ENCODE results near the gene DLG1. TPM values are rescaled to one million over a fixed set of nuclear protein-coding genes. Genes with fewer than 3 reads are reported as not detected.

Gene DLG1
- total and polyA plus RNA-seq, 7 experiments from 2014 or later, result 27.9 to 96.5 (median 85.9) TPM

GRCh38 chr3:197178998-197179397 lies 119.4 kb downstream of the DLG1 start:
- DNase-seq, result no peak
- no peak overlapping the region for H3K27ac ChIP-seq (ENCODE audit: low read depth, low read length)
- Mint-ChIP-seq H3K4me3 (no peak overlapping the region), H3K27ac (no peak overlapping the region), H3K36me3 (peaks cover 0 to 23% (median 4%) of the 10 kb centered on the region in 5 donors), H3K4me1 (peaks cover 0 to 43% (median 24%) of the 10 kb centered on the region in 7 donors), H3K9me3 (no peaks in the 10 kb centered on the region), H3K27me3 (no peaks in the 10 kb centered on the region)
- ChIA-PET POLR2A (interaction anchor here (0.6 kb wide), 1 partner anchor 315 kb away, joined by 4 read pairs; no protein-coding TSS in a partner anchor), CTCF (interaction anchor here (1.0 kb wide), 1 partner anchor 10 kb away, joined by 8 read pairs; no protein-coding TSS in a partner anchor)
- ATAC-seq, result no peak
- H3K9me3 ChIP-seq (ENCODE audit: control insufficient read depth in 2 of 3, low read length in 3 of 3), result no peaks in the 10 kb centered on the region
- H3K27me3 ChIP-seq (ENCODE audit: control insufficient read depth in 2 of 2, insufficient read depth in 2 of 2, low read length in 2 of 2), result no peaks in the 10 kb centered on the region
- intact Hi-C loops (cut with micrococcal nuclease), result no loop called here
- no peaks in the 10 kb centered on the region for H3K36me3 ChIP-seq (ENCODE audit: control insufficient read depth in 2 of 3, insufficient read depth in 3 of 3, low read length in 3 of 3)
- no peaks in the 10 kb centered on the region for H3K4me1 ChIP-seq (ENCODE audit: control insufficient read depth in 2 of 2, insufficient read depth in 2 of 2, low read length in 2 of 2)
- no peak overlapping the region for H3K4me3 ChIP-seq (ENCODE audit: low read length)

GRCh38 chr3:197175503-197175902 lies 122.9 kb downstream of the DLG1 start:
- POLR2A ChIA-PET, result no interaction called here
- Histone ChIP-seq H3K36me3 (ENCODE audit: control insufficient read depth in 2 of 3, insufficient read depth in 3 of 3, low read length in 3 of 3) (no peaks in the 10 kb centered on the region), H3K9me3 (ENCODE audit: control insufficient read depth in 2 of 3, low read length in 3 of 3) (no peaks in the 10 kb centered on the region), H3K4me3 (ENCODE audit: low read length) (no peak overlapping the region), H3K27ac (ENCODE audit: low read depth, low read length) (no peak overlapping the region), H3K27me3 (ENCODE audit: control insufficient read depth in 2 of 2, insufficient read depth in 2 of 2, low read length in 2 of 2) (no peaks in the 10 kb centered on the region), H3K4me1 (ENCODE audit: control insufficient read depth in 2 of 2, insufficient read depth in 2 of 2, low read length in 2 of 2) (no peaks in the 10 kb centered on the region)
- intact Hi-C loops (cut with micrococcal nuclease), result no loop called here
- Mint-ChIP-seq H3K27me3 (no peaks in the 10 kb centered on the region), H3K4me1 (peaks cover 6 to 49% (median 21%) of the 10 kb centered on the region in 7 donors), H3K9me3 (no peaks in the 10 kb centered on the region), H3K27ac (no peak overlapping the region), H3K36me3 (peaks cover 0 to 32% (median 4%) of the 10 kb centered on the region in 5 donors), H3K4me3 (no peak overlapping the region)
- DNase-seq, result no peak
- CTCF ChIA-PET, result no interaction called here
- ATAC-seq, result no peak

DNA sequence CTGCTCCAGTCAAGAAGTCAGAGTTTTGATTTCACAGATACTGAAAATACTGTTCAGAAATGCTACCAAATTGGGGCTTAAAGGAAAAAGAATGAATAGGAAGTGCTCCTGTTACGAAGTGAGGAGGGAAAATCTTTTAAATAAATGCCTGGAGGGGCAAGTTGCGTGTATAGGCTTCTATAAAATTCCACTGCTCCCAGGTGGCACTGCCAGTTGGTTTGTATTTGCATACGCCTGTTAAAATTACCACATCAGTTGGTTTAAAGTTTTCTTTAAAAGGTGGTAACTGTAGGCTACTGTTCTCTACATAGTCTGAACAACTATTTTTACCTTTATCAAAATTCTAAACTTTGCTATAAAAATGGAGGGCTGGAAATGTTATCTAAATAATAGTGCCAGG lies 123.5 kb downstream of the DLG1 start:
- intact Hi-C loops (cut with micrococcal nuclease), result no loop called here
- no peak for DNase-seq
- ChIA-PET POLR2A (no interaction called here), CTCF (no interaction called here)
- Mint-ChIP-seq H3K4me1 (peaks cover 6 to 55% (median 20%) of the 10 kb centered on the region in 7 donors), H3K9me3 (no peaks in the 10 kb centered on the region), H3K4me3 (no peak overlapping the region), H3K36me3 (peaks cover 1 to 34% (median 10%) of the 10 kb centered on the region in 5 donors), H3K27ac (no peak overlapping the region), H3K27me3 (no peaks in the 10 kb centered on the region)
- ATAC-seq, result no peak
- no peaks in the 10 kb centered on the region for H3K27me3 ChIP-seq (ENCODE audit: control insufficient read depth in 2 of 2, insufficient read depth in 2 of 2, low read length in 2 of 2)
- H3K9me3 ChIP-seq (ENCODE audit: control insufficient read depth in 2 of 3, low read length in 3 of 3), result no peaks in the 10 kb centered on the region
- H3K36me3 ChIP-seq (ENCODE audit: control insufficient read depth in 2 of 3, insufficient read depth in 3 of 3, low read length in 3 of 3), result no peaks in the 10 kb centered on the region
- H3K27ac ChIP-seq (ENCODE audit: low read depth, low read length), result no peak overlapping the region
- H3K4me1 ChIP-seq (ENCODE audit: control insufficient read depth in 2 of 2, insufficient read depth in 2 of 2, low read length in 2 of 2), result no peaks in the 10 kb centered on the region
- no peak overlapping the region for H3K4me3 ChIP-seq (ENCODE audit: low read length)

DNA sequence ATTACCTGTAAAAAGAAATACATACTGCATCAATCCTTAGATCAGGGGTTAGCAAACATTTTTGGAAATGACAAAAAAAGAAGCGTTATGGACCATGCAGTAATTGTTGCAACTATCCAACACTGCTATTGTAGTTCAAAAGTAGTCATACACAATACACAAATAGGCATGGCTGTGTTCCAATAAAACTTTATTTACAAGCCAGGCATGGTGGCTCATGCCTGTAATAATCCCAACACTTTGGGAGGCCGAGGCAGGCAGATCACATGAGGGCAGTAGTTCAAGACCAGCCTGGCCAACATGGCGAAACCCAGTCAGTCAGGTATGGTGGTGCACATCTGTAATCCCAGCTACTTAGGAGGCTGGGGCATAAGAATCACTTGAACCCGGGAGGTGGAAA lies 124.8 kb downstream of the DLG1 start:
- H3K4me3 ChIP-seq (ENCODE audit: low read length), result no peak overlapping the region
- Mint-ChIP-seq H3K27me3 (no peaks in the 10 kb centered on the region), H3K36me3 (peaks cover 2 to 29% (median 11%) of the 10 kb centered on the region in 5 donors), H3K9me3 (no peaks in the 10 kb centered on the region), H3K27ac (no peak overlapping the region), H3K4me1 (peaks cover 6 to 56% (median 18%) of the 10 kb centered on the region in 7 donors), H3K4me3 (no peak overlapping the region)
- no peak for ATAC-seq
- no peaks in the 10 kb centered on the region for H3K9me3 ChIP-seq (ENCODE audit: control insufficient read depth in 2 of 3, low read length in 3 of 3)
- ChIA-PET POLR2A (no interaction called here), CTCF (no interaction called here)
- H3K36me3 ChIP-seq (ENCODE audit: control insufficient read depth in 2 of 3, insufficient read depth in 3 of 3, low read length in 3 of 3), result no peaks in the 10 kb centered on the region
- no peaks in the 10 kb centered on the region for H3K4me1 ChIP-seq (ENCODE audit: control insufficient read depth in 2 of 2, insufficient read depth in 2 of 2, low read length in 2 of 2)
- no peak for DNase-seq
- intact Hi-C loops (cut with micrococcal nuclease), result no loop called here
- no peaks in the 10 kb centered on the region for H3K27me3 ChIP-seq (ENCODE audit: control insufficient read depth in 2 of 2, insufficient read depth in 2 of 2, low read length in 2 of 2)
- H3K27ac ChIP-seq (ENCODE audit: low read depth, low read length), result no peak overlapping the region

DNA sequence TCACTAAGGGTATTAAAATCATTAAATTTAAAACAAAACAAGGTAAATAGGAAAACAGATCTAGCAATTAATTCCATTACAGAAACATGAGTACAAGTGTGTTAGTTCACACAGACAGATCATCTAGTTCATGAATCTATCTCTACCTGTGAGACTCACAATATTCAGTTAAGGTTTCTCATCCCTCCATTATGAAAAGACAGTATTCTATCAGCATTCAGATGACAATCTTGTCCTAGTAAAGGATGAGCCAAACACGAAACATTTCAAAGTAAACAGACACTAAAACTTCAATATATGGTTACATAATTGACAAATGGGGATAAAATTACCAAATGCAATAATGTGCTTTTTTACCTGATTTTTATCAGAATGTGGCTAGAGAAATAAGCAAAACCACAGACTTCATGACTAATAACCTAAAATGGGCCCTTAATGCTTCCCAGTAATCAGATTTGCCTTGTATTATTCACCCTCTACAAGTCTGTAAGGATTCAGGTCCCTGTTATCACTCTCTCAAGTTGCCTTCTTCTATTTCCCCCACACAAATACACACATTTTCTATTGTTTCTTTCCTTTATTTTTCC lies 126.8 kb downstream of the DLG1 start:
- peaks cover 6 to 53% (median 20%) of the 10 kb centered on the region in 7 donors for H3K4me1 Mint-ChIP-seq
- no peaks in the 10 kb centered on the region for H3K9me3 Mint-ChIP-seq
- peaks cover 2 to 26% (median 8%) of the 10 kb centered on the region in 5 donors for H3K36me3 Mint-ChIP-seq
- POLR2A ChIA-PET, result no interaction called here
- intact Hi-C loops (cut with micrococcal nuclease), result no loop called here
- H3K27me3 ChIP-seq (ENCODE audit: control insufficient read depth in 2 of 2, insufficient read depth in 2 of 2, low read length in 2 of 2), result no peaks in the 10 kb centered on the region
- no peaks in the 10 kb centered on the region for H3K27me3 Mint-ChIP-seq
- ATAC-seq (no peak), DNase-seq (no peak)
- no peak overlapping the region for H3K27ac ChIP-seq (ENCODE audit: low read depth, low read length)
- H3K9me3 ChIP-seq (ENCODE audit: control insufficient read depth in 2 of 3, low read length in 3 of 3), result no peaks in the 10 kb centered on the region
- H3K27ac Mint-ChIP-seq, result no peak overlapping the region
- no peaks in the 10 kb centered on the region for H3K4me1 ChIP-seq (ENCODE audit: control insufficient read depth in 2 of 2, insufficient read depth in 2 of 2, low read length in 2 of 2)
- CTCF ChIA-PET, result no interaction called here
- H3K4me3 Mint-ChIP-seq, result no peak overlapping the region
- no peak overlapping the region for H3K4me3 ChIP-seq (ENCODE audit: low read length)
- H3K36me3 ChIP-seq (ENCODE audit: control insufficient read depth in 2 of 3, insufficient read depth in 3 of 3, low read length in 3 of 3), result no peaks in the 10 kb centered on the region

GRCh38 chr3:197169028-197169427 lies 129.4 kb downstream of the DLG1 start:
- Histone ChIP-seq H3K27me3 (ENCODE audit: control insufficient read depth in 2 of 2, insufficient read depth in 2 of 2, low read length in 2 of 2) (no peaks in the 10 kb centered on the region), H3K36me3 (ENCODE audit: control insufficient read depth in 2 of 3, insufficient read depth in 3 of 3, low read length in 3 of 3) (no peaks in the 10 kb centered on the region), H3K9me3 (ENCODE audit: control insufficient read depth in 2 of 3, low read length in 3 of 3) (no peaks in the 10 kb centered on the region), H3K4me3 (ENCODE audit: low read length) (no peak overlapping the region), H3K4me1 (ENCODE audit: control insufficient read depth in 2 of 2, insufficient read depth in 2 of 2, low read length in 2 of 2) (no peaks in the 10 kb centered on the region), H3K27ac (ENCODE audit: low read depth, low read length) (no peak overlapping the region)
- ATAC-seq (no peak), DNase-seq (no peak)
- H3K4me1 Mint-ChIP-seq, result peaks cover 6 to 48% (median 25%) of the 10 kb centered on the region in 7 donors
- peaks cover 8 to 37% (median 19%) of the 10 kb centered on the region in 5 donors for H3K36me3 Mint-ChIP-seq
- intact Hi-C loops (cut with micrococcal nuclease), result no loop called here
- ChIA-PET CTCF (interaction anchor here (1.1 kb wide), 1 partner anchor 11 kb away, joined by 3 read pairs; no protein-coding TSS in a partner anchor), POLR2A (no interaction called here)
- H3K9me3 Mint-ChIP-seq, result no peaks in the 10 kb centered on the region
- no peaks in the 10 kb centered on the region for H3K27me3 Mint-ChIP-seq
- no peak overlapping the region for H3K27ac Mint-ChIP-seq
- no peak overlapping the region for H3K4me3 Mint-ChIP-seq

- peak; percentile 40 for ATAC-seq
Observed at GRCh38 chr3:197168606-197169005, 129.8 kb downstream of the DLG1 start.

More at GRCh38 chr3:197168606-197169005, 129.8 kb downstream of the DLG1 start:
- peak overlapping the region in 1 of 9 donors; percentile 14 for H3K27ac Mint-ChIP-seq
- H3K4me1 Mint-ChIP-seq, result peaks cover 6 to 47% (median 25%) of the 10 kb centered on the region in 7 donors
- H3K9me3 Mint-ChIP-seq, result no peaks in the 10 kb centered on the region
- intact Hi-C loops (cut with micrococcal nuclease), result no loop called here
- no peaks in the 10 kb centered on the region for H3K36me3 ChIP-seq (ENCODE audit: control insufficient read depth in 2 of 3, insufficient read depth in 3 of 3, low read length in 3 of 3)
- ChIA-PET CTCF (no interaction called here), POLR2A (no interaction called here)
- H3K9me3 ChIP-seq (ENCODE audit: control insufficient read depth in 2 of 3, low read length in 3 of 3), result no peaks in the 10 kb centered on the region
- no peaks in the 10 kb centered on the region for H3K27me3 Mint-ChIP-seq
- H3K36me3 Mint-ChIP-seq, result peaks cover 10 to 36% (median 19%) of the 10 kb centered on the region in 5 donors
- H3K27ac ChIP-seq (ENCODE audit: low read depth, low read length), result no peak overlapping the region
- no peaks in the 10 kb centered on the region for H3K27me3 ChIP-seq (ENCODE audit: control insufficient read depth in 2 of 2, insufficient read depth in 2 of 2, low read length in 2 of 2)
- peak in 4 of 9 donors; percentile 6 to 21 (median 10) for DNase-seq
- H3K4me3 Mint-ChIP-seq, result no peak overlapping the region
- H3K4me3 ChIP-seq (ENCODE audit: low read length), result no peak overlapping the region
- H3K4me1 ChIP-seq (ENCODE audit: control insufficient read depth in 2 of 2, insufficient read depth in 2 of 2, low read length in 2 of 2), result no peaks in the 10 kb centered on the region

Measured in naive thymus-derived CD4-positive, alpha-beta T cell (primary cell).